CD4-positive, alpha-beta T cell (primary cell): ENCODE results near the gene GAD2. TPM values are rescaled to one million over a fixed set of nuclear protein-coding genes. Genes with fewer than 3 reads are reported as not detected.

ENCODE experiments used
- ATAC-seq: fragments of 200-7000 bp; cut with Tn5 transposase; one replicate; pipeline ENCODE4 v1.10.0; 2022; ENCODE audit warnings: mild to moderate bottlenecking; ENCODE audit not compliant: poor library complexity
- CTCF ChIA-PET: fragments of 350-600 bp; sonication (Branson Sonifier 250); formaldehyde crosslinking; loops from one replicate; lab custom pipeline; 2021; ENCODE audit warnings: antibody characterized with exemption, inconsistent platforms; lab: Charles Lee
- POLR2A ChIA-PET: fragments of 350-600 bp; sonication (Branson Sonifier 250); formaldehyde crosslinking; loops from one replicate; lab custom pipeline; 2021; ENCODE audit warnings: antibody characterized with exemption, inconsistent platforms; lab: Charles Lee
- DNase-seq, 14 experiments: peaks; one replicate each; pipeline ENCODE4 v3.0.0-alpha.2; 2013 to 2020; ENCODE audit warnings: mixed read lengths in 2 of 14
- H3K27ac ChIP-seq, 2 donors: one replicate each; pipeline versions ENCODE4 v1.5.1 to v1.7.0; 2013; ENCODE audit warnings: low read length in 2 of 2, low read depth in 1 of 2, mild to moderate bottlenecking in 1 of 2
- H3K27me3 ChIP-seq, 2 experiments: 1 replicate in 1 of 2; 2 replicates in 1 of 2; pipeline versions ENCODE4 v1.6.1 to v1.7.0; 2013; ENCODE audit warnings: low read length in 2 of 2, control low read depth in 1 of 2, mild to moderate bottlenecking in 1 of 2, moderate library complexity in 1 of 2; ENCODE audit not compliant: insufficient read depth in 2 of 2, control insufficient read depth in 1 of 2
- H3K36me3 ChIP-seq: one replicate; pipeline ENCODE4 v1.6.1; 2013; ENCODE audit warnings: low read length, control low read depth; ENCODE audit not compliant: insufficient read depth
- H3K4me1 ChIP-seq: one replicate; pipeline ENCODE4 v1.6.1; 2013; ENCODE audit warnings: low read length, control low read depth; ENCODE audit not compliant: insufficient read depth
- H3K4me3 ChIP-seq: one replicate; pipeline ENCODE4 v1.5.1; 2013; ENCODE audit warnings: mild to moderate bottlenecking, low read length, moderate library complexity
- H3K9me3 ChIP-seq, 2 experiments: 1 replicate in 1 of 2; 2 replicates in 1 of 2; pipeline versions ENCODE4 v1.6.1 to v1.7.0; 2013; ENCODE audit warnings: low read length in 2 of 2, mild to moderate bottlenecking in 2 of 2, control low read depth in 1 of 2, moderate library complexity in 1 of 2; ENCODE audit not compliant: control insufficient read depth in 1 of 2, insufficient read depth in 1 of 2
- H3K27ac Mint-ChIP-seq: one replicate; pipeline ENCODE4 v1.8.0; 2020; ENCODE audit warnings: mixed read lengths
- H3K27me3 Mint-ChIP-seq: one replicate; pipeline ENCODE4 v1.8.0; 2021; ENCODE audit warnings: mixed read lengths
- H3K36me3 Mint-ChIP-seq: one replicate; pipeline ENCODE4 v1.8.0; 2021; ENCODE audit warnings: low read depth, mixed read lengths
- H3K4me1 Mint-ChIP-seq: one replicate; pipeline ENCODE4 v1.8.0; 2021; ENCODE audit warnings: low read depth, mixed read lengths
- H3K4me3 Mint-ChIP-seq: one replicate; pipeline ENCODE4 v1.8.0; 2020; ENCODE audit warnings: mild to moderate bottlenecking, mixed read lengths
- H3K9me3 Mint-ChIP-seq: one replicate; pipeline ENCODE4 v1.8.0; 2020; ENCODE audit warnings: mixed read lengths
- intact Hi-C, 2 experiments: fragments of 100-400 bp; cut with DNase I in 1 of 2; cut with micrococcal nuclease in 1 of 2; formaldehyde crosslinking; loops; one replicate each; pipeline versions ENCODE4 v1.15.1 to v1.9.0; 2023 to 2025; cut with DNase I, micrococcal nuclease
- total RNA-seq, 174 experiments: library from RNA in 2 of 174; stranded (reverse) in 2 of 174; gene quantifications; one replicate each; pipeline ENCODE4 v1.2.3 and lab custom pipeline; 2021 to 2026
- TF ChIP-seq, protein P1 (sequence below): fragments of 200-600 bp; IDR thresholded peaks from one replicate; pipeline ENCODE4 v1.8.0; 2022; ENCODE audit warnings: antibody characterized with exemption, mild to moderate bottlenecking

GAD2 gene
- total RNA-seq, 2 experiments from 2014 or later = not detected

DNA sequence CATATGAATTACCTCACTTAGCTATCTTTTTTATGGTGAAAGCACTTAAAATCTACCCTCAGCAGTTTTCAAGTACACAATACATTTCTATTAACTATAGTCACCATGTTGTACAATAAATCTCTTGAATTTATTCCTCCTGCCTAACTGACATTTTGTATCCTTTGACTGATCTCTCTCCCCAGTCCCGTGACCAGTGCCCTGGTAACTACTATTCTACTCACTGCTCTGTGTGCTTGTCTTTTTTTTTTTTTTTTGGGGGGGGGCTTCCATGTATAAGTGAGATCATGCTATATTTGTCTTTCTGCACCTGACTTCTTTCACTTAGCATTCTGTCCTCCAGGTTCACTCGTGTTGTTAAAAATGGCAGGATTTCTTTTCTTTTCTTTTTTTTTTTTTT, 11.4 kb upstream of the GAD2 start:
- CTCF ChIA-PET = no interaction called here
- POLR2A ChIA-PET = no interaction called here
- no peaks in the 10 kb centered on the region for H3K9me3 Mint-ChIP-seq

DNA sequence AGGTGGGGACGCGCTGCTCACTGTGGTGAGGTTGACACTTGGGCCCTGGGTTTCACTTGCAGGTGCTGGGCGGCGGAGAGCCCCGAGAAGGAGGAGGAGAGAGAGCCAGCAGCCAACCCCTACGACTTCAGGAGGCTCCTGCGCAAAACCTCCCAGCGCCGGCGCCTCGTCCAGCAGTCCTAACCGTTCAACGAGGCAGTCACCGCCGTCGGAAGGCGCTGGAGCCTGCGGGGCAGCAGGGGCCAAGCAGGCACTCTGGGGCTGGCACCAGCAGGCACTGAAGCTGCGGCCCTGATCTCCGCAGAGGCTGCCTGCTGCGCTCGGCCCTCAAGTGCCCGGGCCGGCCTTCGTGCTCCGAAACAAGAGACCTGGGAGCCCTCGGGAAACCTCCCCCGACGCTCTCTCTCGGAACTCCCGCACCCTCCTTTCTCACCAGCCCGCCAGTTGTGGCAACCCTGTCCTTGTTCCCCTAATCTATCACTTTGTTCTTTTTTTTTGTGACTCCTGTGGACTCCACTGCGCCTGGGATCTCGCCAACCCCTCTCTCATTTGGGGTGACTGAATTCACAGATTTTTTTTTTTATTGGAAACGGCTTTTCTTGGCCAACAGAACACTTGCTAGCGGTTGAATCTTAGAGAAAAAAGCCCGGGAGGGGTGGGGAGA, 4.7 kb upstream of the GAD2 start:
- Histone ChIP-seq H3K9me3 (peaks cover 5 to 15% of the 10 kb centered on the region in 2 experiments), H3K27ac (no peak overlapping the region), H3K27me3 (peaks cover 56 to 69% of the 10 kb centered on the region in 2 experiments), H3K36me3 (no peaks in the 10 kb centered on the region), H3K4me3 (no peak overlapping the region), H3K4me1 (peaks cover 25% of the 10 kb centered on the region)
- ChIA-PET POLR2A (no interaction called here), CTCF (no interaction called here)
- Mint-ChIP-seq H3K27me3 (peaks cover 54% of the 10 kb centered on the region), H3K27ac (no peak overlapping the region), H3K4me1 (peaks cover 10% of the 10 kb centered on the region), H3K9me3 (no peaks in the 10 kb centered on the region), H3K4me3 (no peak overlapping the region), H3K36me3 (no peaks in the 10 kb centered on the region)
- ATAC-seq (no peak), DNase-seq (no peak)
- TF ChIP-seq, protein P1, sequence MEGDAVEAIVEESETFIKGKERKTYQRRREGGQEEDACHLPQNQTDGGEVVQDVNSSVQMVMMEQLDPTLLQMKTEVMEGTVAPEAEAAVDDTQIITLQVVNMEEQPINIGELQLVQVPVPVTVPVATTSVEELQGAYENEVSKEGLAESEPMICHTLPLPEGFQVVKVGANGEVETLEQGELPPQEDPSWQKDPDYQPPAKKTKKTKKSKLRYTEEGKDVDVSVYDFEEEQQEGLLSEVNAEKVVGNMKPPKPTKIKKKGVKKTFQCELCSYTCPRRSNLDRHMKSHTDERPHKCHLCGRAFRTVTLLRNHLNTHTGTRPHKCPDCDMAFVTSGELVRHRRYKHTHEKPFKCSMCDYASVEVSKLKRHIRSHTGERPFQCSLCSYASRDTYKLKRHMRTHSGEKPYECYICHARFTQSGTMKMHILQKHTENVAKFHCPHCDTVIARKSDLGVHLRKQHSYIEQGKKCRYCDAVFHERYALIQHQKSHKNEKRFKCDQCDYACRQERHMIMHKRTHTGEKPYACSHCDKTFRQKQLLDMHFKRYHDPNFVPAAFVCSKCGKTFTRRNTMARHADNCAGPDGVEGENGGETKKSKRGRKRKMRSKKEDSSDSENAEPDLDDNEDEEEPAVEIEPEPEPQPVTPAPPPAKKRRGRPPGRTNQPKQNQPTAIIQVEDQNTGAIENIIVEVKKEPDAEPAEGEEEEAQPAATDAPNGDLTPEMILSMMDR = no peak
- intact Hi-C loops = loop anchor here in 1 of 2 experiments (10.0 kb wide), 1 partner anchor 63 kb away; no protein-coding TSS in a partner anchor

More for the DNA sequence above, 11.4 kb upstream of the GAD2 start:
- Histone ChIP-seq H3K4me1 (no peaks in the 10 kb centered on the region), H3K27me3 (peaks cover 5 to 8% of the 10 kb centered on the region in 2 experiments), H3K27ac (no peak overlapping the region), H3K9me3 (peaks cover 0 to 5% of the 10 kb centered on the region in 2 experiments), H3K36me3 (no peaks in the 10 kb centered on the region), H3K4me3 (no peak overlapping the region)
- no peak overlapping the region for H3K27ac Mint-ChIP-seq
- H3K4me1 Mint-ChIP-seq = no peaks in the 10 kb centered on the region
- ATAC-seq (no peak), DNase-seq (no peak)
- H3K4me3 Mint-ChIP-seq = no peak overlapping the region
- peaks cover 17% of the 10 kb centered on the region for H3K27me3 Mint-ChIP-seq
- intact Hi-C loops = no loop called here
- TF ChIP-seq, protein P1 = no peak
- H3K36me3 Mint-ChIP-seq = no peaks in the 10 kb centered on the region

DNA sequence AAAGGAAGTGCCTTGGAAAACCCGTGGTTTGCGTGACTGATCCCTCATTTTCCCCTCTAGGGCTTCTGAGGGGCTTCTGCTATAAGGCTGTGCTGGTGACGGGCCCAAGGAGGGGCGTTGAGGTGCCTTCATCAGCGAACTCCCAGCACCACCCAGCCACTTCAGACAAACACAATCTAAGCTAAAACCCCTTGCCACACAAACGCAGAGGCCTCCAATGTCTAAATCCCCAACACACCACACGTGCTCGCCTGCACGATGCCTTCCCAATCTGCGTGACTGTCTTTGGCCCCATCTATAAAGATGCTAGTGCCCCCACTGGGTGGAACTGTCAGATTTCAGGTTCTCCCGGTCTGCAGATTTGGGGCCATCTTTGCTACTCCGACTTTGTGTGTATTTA, 4.1 kb upstream of the GAD2 start:
- no peaks in the 10 kb centered on the region for H3K36me3 Mint-ChIP-seq
- ChIA-PET CTCF (no interaction called here), POLR2A (no interaction called here)
- TF ChIP-seq, protein P1 = no peak
- no peak overlapping the region for H3K27ac Mint-ChIP-seq
- no peak overlapping the region for H3K4me3 Mint-ChIP-seq
- Histone ChIP-seq H3K9me3 (peaks cover 1 to 19% of the 10 kb centered on the region in 2 experiments), H3K4me3 (no peak overlapping the region), H3K27me3 (peaks cover 62 to 75% of the 10 kb centered on the region in 2 experiments), H3K4me1 (peaks cover 26% of the 10 kb centered on the region), H3K27ac (no peak overlapping the region), H3K36me3 (no peaks in the 10 kb centered on the region)
- DNase-seq (no peak), ATAC-seq (no peak)
- intact Hi-C loops = loop anchor here in 1 of 2 experiments (10.0 kb wide), 1 partner anchor 62 kb away; no protein-coding TSS in a partner anchor
- H3K4me1 Mint-ChIP-seq = peaks cover 16% of the 10 kb centered on the region
- peaks cover 60% of the 10 kb centered on the region for H3K27me3 Mint-ChIP-seq
- no peaks in the 10 kb centered on the region for H3K9me3 Mint-ChIP-seq
